AG09309 (cell line): Measurements from ENCODE around the gene RNF2.

Experiments
- DNase-seq: peaks from one replicate; pipeline ENCODE4 v3.0.0-alpha.2; 2010; ENCODE audit warnings: low read depth
- H3K4me3 ChIP-seq: 2 replicates; pipeline ENCODE4 v1.5.1; 2011; ENCODE audit warnings: mild to moderate bottlenecking, low read depth, low read length, moderate library complexity; ENCODE audit not compliant: control insufficient read depth
- TF ChIP-seq, protein P1 (sequence below): IDR thresholded peaks from 2 replicates; pipeline ENCODE4 v1.5.1; 2011; ENCODE audit warnings: mild to moderate bottlenecking, low read depth, low read length, inconsistent platforms; ENCODE audit not compliant: insufficient read depth, control insufficient read depth; ENCODE audit errors: missing control alignments

The RNF2 gene

DNA sequence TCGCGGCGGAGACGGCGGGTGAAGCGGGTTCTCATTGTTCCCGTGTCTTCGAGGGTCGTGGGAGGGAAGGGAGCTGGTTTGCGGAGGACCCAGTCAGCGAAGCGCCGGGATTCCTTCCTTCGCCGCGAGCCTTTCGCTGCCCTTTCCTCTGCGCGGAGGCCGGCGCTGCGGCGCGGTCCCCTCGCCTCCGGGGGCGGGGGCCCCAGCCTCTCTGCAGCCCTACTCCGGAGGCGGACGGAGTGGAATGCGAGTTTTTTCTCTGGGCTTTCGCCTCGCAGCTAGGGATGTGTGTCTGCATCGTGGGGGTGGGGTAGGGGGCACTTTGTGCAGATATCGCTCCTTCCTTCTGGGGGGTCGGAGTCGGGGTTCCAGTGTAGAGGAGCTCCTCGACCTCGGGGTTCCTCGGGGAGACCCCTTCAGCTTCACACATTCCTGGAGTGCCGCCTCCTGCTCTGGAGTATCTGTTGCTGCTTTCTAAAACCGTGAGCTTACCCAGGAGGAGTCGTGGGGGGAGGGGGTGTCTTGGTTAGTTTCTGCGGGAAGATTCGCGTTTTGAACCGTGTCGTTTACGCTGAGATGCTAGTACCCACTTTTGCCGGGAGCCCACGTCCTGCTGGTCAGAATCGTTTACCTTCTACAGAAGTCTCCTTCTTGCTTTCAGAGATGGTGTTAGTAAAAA lies 595 bp downstream of the RNF2 start:
- TF ChIP-seq, protein P1, sequence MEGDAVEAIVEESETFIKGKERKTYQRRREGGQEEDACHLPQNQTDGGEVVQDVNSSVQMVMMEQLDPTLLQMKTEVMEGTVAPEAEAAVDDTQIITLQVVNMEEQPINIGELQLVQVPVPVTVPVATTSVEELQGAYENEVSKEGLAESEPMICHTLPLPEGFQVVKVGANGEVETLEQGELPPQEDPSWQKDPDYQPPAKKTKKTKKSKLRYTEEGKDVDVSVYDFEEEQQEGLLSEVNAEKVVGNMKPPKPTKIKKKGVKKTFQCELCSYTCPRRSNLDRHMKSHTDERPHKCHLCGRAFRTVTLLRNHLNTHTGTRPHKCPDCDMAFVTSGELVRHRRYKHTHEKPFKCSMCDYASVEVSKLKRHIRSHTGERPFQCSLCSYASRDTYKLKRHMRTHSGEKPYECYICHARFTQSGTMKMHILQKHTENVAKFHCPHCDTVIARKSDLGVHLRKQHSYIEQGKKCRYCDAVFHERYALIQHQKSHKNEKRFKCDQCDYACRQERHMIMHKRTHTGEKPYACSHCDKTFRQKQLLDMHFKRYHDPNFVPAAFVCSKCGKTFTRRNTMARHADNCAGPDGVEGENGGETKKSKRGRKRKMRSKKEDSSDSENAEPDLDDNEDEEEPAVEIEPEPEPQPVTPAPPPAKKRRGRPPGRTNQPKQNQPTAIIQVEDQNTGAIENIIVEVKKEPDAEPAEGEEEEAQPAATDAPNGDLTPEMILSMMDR, result no peak
- no peak for DNase-seq
- H3K4me3 ChIP-seq, result peak overlapping the region; percentile 87

DNA sequence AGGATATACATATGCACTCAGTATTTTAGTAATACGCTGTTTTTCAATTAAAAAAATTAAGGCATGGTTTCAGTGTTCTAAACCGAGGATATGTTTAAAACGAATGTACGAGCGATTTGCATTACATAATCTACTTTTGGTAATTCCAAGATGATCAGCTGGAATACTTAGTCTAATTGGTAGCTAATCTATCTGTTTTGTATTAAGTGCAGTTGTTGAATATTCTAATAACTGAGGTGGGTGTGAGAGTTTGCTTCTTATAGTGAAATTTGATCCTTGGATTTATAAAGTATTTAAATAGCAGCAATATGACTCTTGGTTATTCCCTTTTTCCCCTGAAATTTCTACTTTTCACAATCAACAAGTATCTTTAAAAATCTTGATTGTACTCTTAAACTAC lies 1.3 kb downstream of the RNF2 start:
- DNase-seq, result no peak
- H3K4me3 ChIP-seq, result peak overlapping the region; percentile 87
- TF ChIP-seq, protein P1, result no peak

DNA sequence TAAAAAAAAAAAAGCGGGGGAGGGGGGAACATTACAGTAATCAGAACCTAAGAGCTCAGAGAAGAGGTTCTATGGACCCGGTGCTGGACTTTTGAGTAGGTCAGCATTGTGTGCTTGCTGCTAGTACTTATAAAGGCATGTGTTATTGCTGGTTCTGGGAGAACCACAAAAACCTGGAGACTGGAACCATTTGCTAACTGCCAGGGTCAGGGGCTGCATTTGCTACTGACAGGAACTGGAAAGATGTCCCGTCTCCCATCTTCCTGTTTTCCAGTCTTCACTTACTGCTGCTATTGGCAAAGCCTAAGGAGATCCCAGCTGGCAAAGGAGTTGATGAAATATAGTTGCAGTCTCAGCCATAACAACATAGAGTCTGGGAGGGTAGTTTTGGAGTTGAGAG lies 4.3 kb downstream of the RNF2 start:
- TF ChIP-seq, protein P1, result no peak
- DNase-seq, result no peak
- H3K4me3 ChIP-seq, result no peak overlapping the region

DNA sequence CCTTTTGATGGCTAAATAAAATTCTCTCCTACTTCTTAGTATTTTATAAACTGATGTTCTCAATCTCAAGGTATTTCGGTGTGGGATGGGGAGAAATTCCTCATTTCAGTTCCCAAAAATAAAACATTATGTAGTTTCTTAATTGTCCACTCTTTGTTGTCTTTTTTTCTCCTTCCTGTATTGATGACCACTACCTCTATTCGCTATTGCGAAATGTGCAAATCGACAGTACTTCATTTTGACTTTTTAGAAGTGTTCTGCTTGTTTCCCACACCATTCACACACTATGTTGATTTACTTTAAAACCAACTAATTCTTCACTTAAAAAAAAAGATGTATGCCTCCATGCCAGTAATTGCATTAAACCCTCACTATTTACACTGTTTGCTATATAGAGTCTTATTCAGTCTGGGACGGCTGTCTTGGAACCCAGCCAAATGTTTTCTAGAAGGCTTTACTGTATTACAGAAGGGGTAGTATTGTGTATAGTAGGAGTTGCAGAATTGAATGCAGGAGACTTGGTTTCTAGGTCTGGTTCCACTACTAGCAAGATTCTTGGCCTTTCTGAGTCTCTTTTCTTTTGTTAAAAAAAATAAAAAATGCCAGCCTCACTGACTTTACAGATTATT lies 5.6 kb downstream of the RNF2 start:
- no peak overlapping the region for H3K4me3 ChIP-seq
- no peak for DNase-seq
- TF ChIP-seq, protein P1, result no peak

DNA sequence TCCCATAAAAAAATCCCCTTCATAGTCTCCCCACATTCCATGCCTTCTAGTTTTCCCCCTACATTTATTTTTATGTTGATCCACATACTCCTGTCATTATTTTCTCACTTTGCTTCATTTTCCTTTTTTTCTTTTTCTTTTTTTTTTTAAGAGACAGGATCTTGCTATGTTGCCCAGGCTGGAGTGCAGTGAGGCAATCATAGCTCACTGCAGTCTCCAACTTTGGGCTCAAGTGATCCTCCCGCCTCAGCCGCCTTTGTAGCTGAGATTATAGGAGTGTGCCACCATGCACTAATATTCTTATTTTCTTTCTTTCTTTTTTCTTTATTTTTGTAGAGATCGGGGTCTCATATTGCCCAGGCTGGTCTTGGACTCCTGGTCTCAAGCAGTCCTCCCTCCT lies 7.8 kb downstream of the RNF2 start:
- TF ChIP-seq, protein P1, result no peak
- no peak for DNase-seq
- no peak overlapping the region for H3K4me3 ChIP-seq

DNA sequence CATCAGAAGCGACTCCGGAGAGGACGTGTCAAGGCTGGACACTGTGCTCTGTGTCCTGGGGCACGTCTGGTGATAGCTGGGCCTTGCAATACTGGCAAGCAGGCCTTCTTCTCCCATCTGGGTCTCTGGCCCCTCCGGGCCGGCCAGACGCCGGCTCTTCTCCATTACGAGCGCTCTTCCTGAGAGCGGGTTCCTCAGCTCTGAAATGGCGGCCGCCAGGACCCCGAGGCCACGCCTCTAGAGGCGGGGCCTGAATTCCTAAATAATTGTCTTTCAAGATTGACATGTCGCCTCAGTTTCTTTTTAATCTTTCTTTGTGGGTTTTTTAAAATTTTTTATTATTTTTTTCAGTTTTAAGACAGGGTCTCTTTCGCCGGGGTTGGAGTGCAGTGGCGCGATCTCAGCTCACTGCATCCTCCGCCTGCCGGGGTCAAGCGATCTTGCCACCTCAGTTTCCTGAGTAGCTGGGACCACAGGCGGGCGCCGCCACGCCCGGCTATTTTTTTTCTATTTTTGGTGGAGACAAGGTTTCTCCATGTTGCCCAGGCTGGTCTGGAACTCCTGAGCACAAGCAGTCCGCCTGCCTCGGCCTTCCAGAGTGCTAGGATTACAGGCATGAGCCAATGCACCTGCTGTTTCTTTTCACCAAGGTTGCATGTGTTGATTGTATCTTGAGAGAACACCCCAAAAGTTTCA lies 9.2 kb downstream of the RNF2 start:
- DNase-seq, result no peak
- TF ChIP-seq, protein P1, result no peak
- H3K4me3 ChIP-seq, result no peak overlapping the region
